T-helper 1 cell (primary cell): Measurements from ENCODE around the gene MCIDAS.

Experiments
- DNase-seq, 5 donors: peaks; one replicate each; pipeline ENCODE4 v3.0.0-alpha.2; 2012 to 2020

The MCIDAS gene

DNA sequence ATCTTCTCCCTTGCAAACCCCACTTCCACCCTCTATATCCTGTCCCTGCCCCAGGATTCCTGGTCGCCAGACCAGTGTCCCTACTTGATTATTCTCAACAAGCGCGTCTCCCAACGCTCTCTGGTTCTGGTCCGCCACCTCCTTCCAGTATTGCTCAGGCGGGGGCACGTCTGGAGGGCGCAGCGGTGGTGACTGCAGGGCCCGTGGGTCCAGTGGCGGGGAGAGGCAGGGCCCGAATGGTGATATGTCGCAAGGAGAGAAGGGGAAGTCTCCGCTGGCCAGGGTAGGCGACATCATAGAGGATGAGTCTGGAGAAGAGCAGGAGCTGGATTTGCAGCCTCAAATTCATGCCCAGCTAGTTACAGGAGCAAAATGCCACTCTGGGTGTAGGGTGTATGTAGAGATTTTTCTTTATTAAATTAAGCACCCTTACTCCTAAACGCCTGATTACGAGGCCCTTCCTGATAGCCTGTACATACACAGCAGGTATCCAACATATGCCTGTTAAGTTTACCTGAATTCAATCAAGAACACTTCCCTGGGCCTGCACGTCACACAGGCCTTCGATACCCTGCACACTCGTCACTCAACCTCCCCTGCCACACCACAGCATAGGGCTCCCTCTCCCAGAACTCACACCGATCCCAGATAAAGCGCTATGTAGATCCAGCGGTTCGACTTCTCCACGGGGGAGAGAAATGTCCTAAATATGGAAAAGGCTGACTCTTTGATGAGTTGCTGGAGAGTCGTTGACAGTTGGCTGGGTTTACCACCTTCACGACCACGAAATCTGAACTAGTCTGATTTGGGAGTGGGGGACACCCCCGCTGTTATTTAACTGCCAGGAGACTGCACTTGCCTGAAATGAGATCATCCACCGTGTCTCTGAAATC lies 4.8 kb downstream of the MCIDAS start:
- DNase-seq, result no peak

GRCh38 chr5:55220433-55221185 lies 6.5 kb downstream of the MCIDAS start:
- DNase-seq, result no peak

- no peak for DNase-seq
Observed at GRCh38 chr5:55219770-55220169, 7.3 kb downstream of the MCIDAS start.

- no peak for DNase-seq
Observed at GRCh38 chr5:55218967-55219366, 8.1 kb downstream of the MCIDAS start.

DNA sequence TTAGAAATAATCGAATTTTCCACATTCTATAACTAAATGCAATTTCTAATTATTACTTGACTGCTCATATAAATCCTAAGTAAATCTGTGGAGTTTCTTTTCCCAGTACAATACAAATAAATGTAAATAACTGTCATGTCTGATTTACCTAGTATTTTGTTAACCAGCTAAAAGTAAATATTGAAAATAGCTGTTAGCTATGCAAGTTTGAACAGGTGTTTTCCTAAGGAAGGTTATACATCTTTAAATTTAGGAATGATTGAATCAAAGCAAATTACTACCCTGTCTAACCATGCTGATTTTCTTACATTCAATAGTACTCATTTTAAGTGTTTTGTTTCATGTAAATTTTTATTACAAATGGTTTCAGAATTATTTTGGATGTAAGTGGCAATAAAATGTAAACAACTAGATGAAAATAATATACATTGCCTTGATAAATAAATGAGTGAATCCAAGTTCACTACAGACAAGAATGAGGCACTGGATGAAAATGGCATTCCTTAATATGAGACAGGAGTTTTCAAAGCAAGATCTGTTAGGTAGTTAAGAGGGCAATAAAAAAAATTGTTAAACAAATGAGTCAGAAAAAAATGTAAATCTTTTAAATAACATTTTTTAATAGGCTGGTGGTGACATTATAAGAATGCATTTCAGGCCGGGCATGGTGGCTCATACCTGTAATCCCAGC lies 15.8 kb downstream of the MCIDAS start:
- no peak for DNase-seq

GRCh38 chr5:55205001-55205400 lies 22.1 kb downstream of the MCIDAS start:
- DNase-seq, result no peak

- DNase-seq, result no peak
Observed at GRCh38 chr5:55191165-55191564, 36.0 kb downstream of the MCIDAS start.

DNA sequence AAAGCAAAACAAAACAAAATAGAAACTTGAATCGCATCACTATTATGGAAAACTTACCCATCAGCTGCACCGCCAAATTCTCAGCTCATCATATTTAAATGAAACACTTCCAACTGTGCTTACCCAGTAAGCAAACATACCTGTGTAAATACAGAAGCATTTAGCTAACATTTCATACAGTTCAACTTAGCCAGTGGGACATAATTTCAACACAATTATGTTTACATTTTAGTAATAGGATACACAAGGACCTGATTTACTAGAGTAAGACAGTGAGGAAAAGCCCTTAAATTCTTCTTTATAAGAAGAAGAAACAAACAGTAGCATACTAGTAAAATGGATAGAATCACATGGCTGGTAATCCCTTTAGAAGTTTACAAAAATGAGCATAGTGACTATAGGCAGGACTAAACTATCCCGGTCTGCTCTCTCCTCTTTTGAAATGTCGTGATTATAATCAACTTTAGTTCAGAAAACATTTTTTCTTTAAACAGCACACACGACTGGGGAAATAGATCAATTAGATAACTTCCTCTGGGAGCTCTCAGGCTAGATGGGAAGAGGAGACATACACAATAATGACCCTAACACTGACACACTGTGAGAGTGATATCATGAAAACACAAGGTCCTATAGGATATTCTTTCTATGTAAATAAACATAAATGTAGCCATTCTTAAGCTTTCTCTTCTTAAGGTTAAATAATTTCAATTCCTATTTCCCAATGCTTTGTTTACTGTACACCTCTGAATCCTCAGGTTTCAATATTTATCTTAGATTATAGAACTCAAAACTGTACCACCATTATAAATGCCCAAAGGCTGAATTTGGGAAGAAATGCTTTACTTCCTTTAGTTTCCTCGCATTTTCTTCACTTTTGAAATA lies 38.2 kb downstream of the MCIDAS start:
- no peak for DNase-seq

GRCh38 chr5:55187370-55187769 lies 39.7 kb downstream of the MCIDAS start:
- DNase-seq, result no peak

DNA sequence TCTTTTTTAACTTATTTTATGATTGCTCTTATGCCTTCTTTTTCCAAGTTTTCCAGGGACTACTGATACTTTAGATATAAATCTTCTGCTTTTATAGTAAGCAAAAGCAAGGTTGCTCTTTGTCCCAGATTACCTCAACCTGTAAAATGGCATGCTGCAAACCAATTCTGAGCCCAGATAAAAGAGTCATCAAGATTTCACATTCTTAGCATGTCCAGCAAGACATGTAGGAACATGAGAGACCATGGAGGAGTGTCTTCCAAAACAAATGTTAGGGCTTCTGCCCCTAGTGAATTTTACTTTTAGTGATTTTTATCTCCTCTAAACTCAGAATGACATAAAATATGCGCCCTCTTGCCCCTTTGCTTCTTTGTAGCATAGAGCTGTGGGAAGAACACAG lies 47.1 kb downstream of the MCIDAS start:
- no peak for DNase-seq

DNA sequence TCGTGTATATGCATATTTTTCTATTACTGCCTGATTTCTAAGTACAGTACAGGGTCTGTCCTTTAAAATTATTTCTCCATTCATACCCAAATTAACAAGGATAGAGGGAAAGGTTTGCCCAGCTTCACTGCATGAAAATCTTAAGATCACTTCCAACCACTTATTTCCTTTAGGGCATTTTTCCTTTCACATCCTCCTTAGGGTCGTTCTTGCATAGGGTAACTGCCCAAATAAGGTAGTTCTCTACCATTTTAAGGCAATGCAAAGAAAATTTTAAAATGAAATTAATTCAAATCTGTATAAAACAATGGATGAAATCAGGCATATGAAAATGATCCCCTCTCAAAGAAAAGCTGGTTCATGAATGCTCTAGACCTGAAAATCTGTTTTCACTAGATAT lies 50.0 kb downstream of the MCIDAS start:
- DNase-seq, result no peak

DNA sequence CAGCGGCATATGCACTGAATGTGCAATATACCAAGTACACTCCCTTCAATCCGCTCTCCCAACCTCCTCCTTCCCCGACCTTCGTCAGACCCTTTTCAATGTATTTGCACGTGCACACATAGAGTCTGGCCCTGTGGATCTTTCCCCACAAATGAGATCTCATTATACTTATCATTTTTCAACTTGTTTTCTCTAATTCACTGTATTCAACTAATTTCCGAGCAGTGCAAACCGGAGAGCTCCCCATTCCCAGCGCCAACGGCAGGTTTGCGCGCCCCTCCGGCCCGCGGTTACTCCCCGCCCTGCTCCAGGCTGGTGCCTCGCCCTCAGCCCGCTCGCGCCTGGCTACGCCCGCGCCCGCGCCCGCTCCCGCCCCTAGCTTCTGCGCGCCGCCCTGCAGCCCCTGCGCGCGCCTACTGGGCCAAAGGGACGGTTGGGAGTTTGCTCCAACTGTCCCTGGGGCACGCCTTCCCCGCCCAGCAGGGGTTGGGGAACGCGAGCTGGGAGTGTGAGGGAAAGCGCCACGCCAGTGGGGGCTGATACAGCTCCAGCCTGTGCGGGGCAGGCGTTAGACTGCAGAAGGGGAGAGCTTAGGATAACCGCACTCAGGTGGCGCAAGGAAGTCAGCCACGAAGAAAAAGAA lies 50.8 kb downstream of the MCIDAS start:
- DNase-seq, result peak in 1 of 5 donors; percentile 8

DNA sequence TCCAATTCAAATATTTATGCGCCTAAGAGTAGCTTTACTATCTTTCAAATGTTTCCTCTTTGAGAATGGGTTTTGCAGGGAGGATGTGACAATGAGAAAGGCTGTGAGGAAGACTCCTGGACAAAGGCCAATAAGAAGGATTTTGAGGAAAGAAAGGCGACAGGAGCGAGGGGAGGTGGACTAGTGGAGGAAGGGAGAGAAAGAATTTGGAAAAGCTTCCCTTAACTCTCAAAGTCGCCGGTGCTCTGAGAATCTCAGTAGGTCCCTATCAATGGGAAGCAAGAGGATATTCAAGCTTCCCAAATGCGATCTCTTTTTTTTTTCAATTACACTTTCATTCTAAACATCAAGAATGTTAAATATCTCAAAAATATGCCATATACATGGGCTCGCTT lies 51.3 kb downstream of the MCIDAS start:
- DNase-seq, result no peak

- DNase-seq, result no peak
Observed at GRCh38 chr5:55173687-55174230, 53.4 kb downstream of the MCIDAS start.

GRCh38 chr5:55172937-55173686 lies 54.0 kb downstream of the MCIDAS start, which contains the start of gene CDC20B:
Gene CDC20B, minus strand, starts transcription at chr5:55173177. Its CDS starts 177 bp downstream, at chr5:55173000.
- DNase-seq, result peak; percentile 56 to 78 (median 67)

- DNase-seq, result peak in 4 of 5 donors; percentile 32 to 81 (median 44)
Observed at GRCh38 chr5:55172051-55172899, 54.8 kb downstream of the MCIDAS start.

DNA sequence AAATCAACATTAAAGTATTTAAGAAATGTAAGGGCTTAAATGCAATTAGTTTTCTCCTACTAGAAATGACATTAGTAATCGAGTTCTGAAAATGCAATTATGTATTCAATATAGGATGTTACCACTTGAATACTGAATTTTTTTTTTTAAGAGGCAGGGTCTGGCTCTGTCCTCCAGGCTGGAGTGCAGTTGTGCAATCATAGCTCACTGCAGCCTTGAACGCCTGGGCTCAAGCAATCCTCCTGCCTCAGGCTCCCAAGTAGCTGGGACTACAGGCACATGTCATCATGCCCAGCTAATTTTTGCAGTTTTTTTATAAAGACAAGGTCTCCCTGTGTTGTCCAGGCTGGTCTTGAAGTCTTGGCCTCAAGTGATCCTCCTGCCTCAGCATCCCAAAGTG lies 55.6 kb downstream of the MCIDAS start:
- no peak for DNase-seq
